ENCODE measurements around the gene ANKRD13C. TPM values are rescaled to one million over a fixed set of nuclear protein-coding genes. Genes with fewer than 3 reads are reported as not detected.

The ANKRD13C gene
- total RNA-seq, result 83.6 TPM

GRCh38 chr1:70354332-70355110, at the start of gene ANKRD13C:
Gene ANKRD13C (minus strand): TSS chr1:70354722. CDS start chr1:70354408, 314 bp downstream.

GRCh38 chr1:70221238-70222121, 133.0 kb downstream of the ANKRD13C start, which contains the start of gene SRSF11:
Gene SRSF11 (plus strand): TSS chr1:70221380. CDS start chr1:70221637, 257 bp downstream.

Other genes with a start within 250 kb of the ANKRD13C start
- 75.7 TPM for gene LRRC40, start 149.1 kb downstream of the ANKRD13C start, total RNA-seq
- 371 TPM for gene SRSF11, start 133.3 kb downstream of the ANKRD13C start, total RNA-seq
- 6.6 TPM for gene CTH, start 56.5 kb upstream of the ANKRD13C start, total RNA-seq